WTC11 (cell line): Measurements from ENCODE around the gene AMOTL1. TPM values are rescaled to one million over a fixed set of nuclear protein-coding genes. Genes with fewer than 3 reads are reported as not detected.
A peak's percentile ranks its signal among the peaks of the same experiment; 100 is the strongest.

Experiments used
- ATAC-seq: fragments of 200-7000 bp; cut with Tn5 transposase; 2 replicates; pipeline ENCODE4 v1.10.0; 2021; ENCODE audit warnings: mild to moderate bottlenecking, moderate library complexity
- CTCF ChIA-PET: fragments of 300-600 bp; sonication (Branson Sonifier 250); formaldehyde crosslinking; loops from one replicate; lab custom pipeline; 2021; ENCODE audit warnings: antibody characterized with exemption; lab: Charles Lee
- POLR2A ChIA-PET: fragments of 350-600 bp; sonication (Branson Sonifier 250); formaldehyde crosslinking; loops from one replicate; lab custom pipeline; 2021; ENCODE audit warnings: antibody characterized with exemption; lab: Charles Lee
- DNase-seq: peaks from one replicate; pipeline ENCODE4 v3.0.0; 2021; ENCODE audit warnings: low spot score
- H3K27ac Mint-ChIP-seq: 2 replicates; pipeline ENCODE4 v1.8.0; 2021; ENCODE audit warnings: mixed read lengths
- H3K27me3 Mint-ChIP-seq: 2 replicates; pipeline ENCODE4 v1.8.0; 2021; ENCODE audit warnings: low read depth, mild to moderate bottlenecking, moderate library complexity, mixed read lengths
- H3K36me3 Mint-ChIP-seq: 2 replicates; pipeline ENCODE4 v1.8.0; 2021; ENCODE audit warnings: mixed read lengths
- H3K4me1 Mint-ChIP-seq: 2 replicates; pipeline ENCODE4 v1.8.0; 2022; ENCODE audit warnings: mixed read lengths
- H3K4me3 Mint-ChIP-seq: 2 replicates; pipeline ENCODE4 v1.8.0; 2021; ENCODE audit warnings: mild to moderate bottlenecking, moderate library complexity, mixed read lengths
- H3K9me3 Mint-ChIP-seq: 2 replicates; pipeline ENCODE4 v1.8.0; 2021; ENCODE audit warnings: mixed read lengths
- AR ChIP-seq: fragments of 250-450 bp; sonication (Bioruptor Pico); IDR thresholded peaks from 2 replicates; pipeline ENCODE4 v1.9.0; 2021; ENCODE audit warnings: mild to moderate bottlenecking
- ATF3 ChIP-seq: sonication (generic); formaldehyde crosslinking; conservative IDR thresholded peaks from 2 replicates; pipeline ENCODE4 v1.8.1; 2022; ENCODE audit warnings: mild to moderate bottlenecking, missing genetic modification reagents
- ATF6 ChIP-seq: sonication (generic); formaldehyde crosslinking; IDR thresholded peaks from 2 replicates; pipeline ENCODE4 v1.8.1; 2023; ENCODE audit warnings: mild to moderate bottlenecking, missing genetic modification reagents
- CBFB ChIP-seq: sonication (generic); formaldehyde crosslinking; IDR thresholded peaks from 2 replicates; pipeline ENCODE4 v1.8.1; 2022; ENCODE audit warnings: mild to moderate bottlenecking, low read depth, missing genetic modification reagents
- E2F4 ChIP-seq: sonication (generic); formaldehyde crosslinking; IDR thresholded peaks from 2 replicates; pipeline ENCODE4 v1.8.1; 2022; ENCODE audit warnings: low read depth, mild to moderate bottlenecking, moderate library complexity, missing genetic modification reagents, borderline replicate concordance
- ELF4 ChIP-seq: sonication (generic); formaldehyde crosslinking; IDR thresholded peaks from 2 replicates; pipeline ENCODE4 v1.8.1; 2022; ENCODE audit warnings: low read depth, mild to moderate bottlenecking, moderate library complexity, missing genetic modification reagents
- EMX1 ChIP-seq: fragments of 250-450 bp; sonication (Bioruptor Pico); IDR thresholded peaks from 2 replicates; pipeline ENCODE4 v1.8.0; 2021; ENCODE audit warnings: mild to moderate bottlenecking
- ESRRA ChIP-seq: sonication (generic); formaldehyde crosslinking; IDR thresholded peaks from 2 replicates; pipeline ENCODE4 v1.8.1; 2022; ENCODE audit warnings: mild to moderate bottlenecking, missing genetic modification reagents, borderline replicate concordance
- FOXK1 ChIP-seq: sonication (generic); formaldehyde crosslinking; IDR thresholded peaks from 2 replicates; pipeline ENCODE4 v1.8.0; 2022; ENCODE audit warnings: mild to moderate bottlenecking, moderate library complexity, missing genetic modification reagents
- HMGA2 ChIP-seq: fragments of 250-450 bp; sonication (Bioruptor Pico); IDR thresholded peaks from 2 replicates; pipeline ENCODE4 v1.4.0; 2021; ENCODE audit warnings: mild to moderate bottlenecking, moderate library complexity
- IRF2 ChIP-seq: sonication (generic); formaldehyde crosslinking; IDR thresholded peaks from 2 replicates; pipeline ENCODE4 v1.8.0; 2022; ENCODE audit warnings: low read depth, missing genetic modification reagents, borderline replicate concordance
- NFE2L1 ChIP-seq: sonication (generic); formaldehyde crosslinking; IDR thresholded peaks from 2 replicates; pipeline ENCODE4 v1.8.1; 2023; ENCODE audit warnings: missing genetic modification reagents
- NR1H2 ChIP-seq: sonication (generic); formaldehyde crosslinking; IDR thresholded peaks from 2 replicates; pipeline ENCODE4 v1.9.0; 2021; ENCODE audit warnings: mild to moderate bottlenecking, moderate library complexity, missing genetic modification reagents
- RELA ChIP-seq: sonication (generic); formaldehyde crosslinking; IDR thresholded peaks from 2 replicates; pipeline ENCODE4 v1.8.1; 2022; ENCODE audit warnings: missing genetic modification reagents, mild to moderate bottlenecking, borderline replicate concordance
- SMAD3 ChIP-seq: sonication (generic); formaldehyde crosslinking; IDR thresholded peaks from 2 replicates; pipeline ENCODE4 v1.8.0; 2022; ENCODE audit warnings: missing genetic modification reagents, mild to moderate bottlenecking, borderline replicate concordance
- ZNF416 ChIP-seq: fragments of 250-450 bp; sonication (Bioruptor Pico); IDR thresholded peaks from 2 replicates; pipeline ENCODE4 v1.9.0; 2021; ENCODE audit warnings: mild to moderate bottlenecking, inconsistent platforms
- ZNF423 ChIP-seq: fragments of 250-450 bp; sonication (Bioruptor Pico); IDR thresholded peaks from 2 replicates; pipeline ENCODE4 v2.1.2; 2022; ENCODE audit warnings: mild to moderate bottlenecking, moderate library complexity
- total RNA-seq: library from RNA; stranded (reverse); gene quantifications from 3 replicates; pipeline ENCODE4 v1.2.3, GENCODE V29; 2021
- TF ChIP-seq, protein P1 (sequence below): sonication (generic); formaldehyde crosslinking; IDR thresholded peaks from 2 replicates; pipeline ENCODE4 v1.8.1; 2022; ENCODE audit warnings: mild to moderate bottlenecking, moderate library complexity, missing genetic modification reagents
- TF ChIP-seq, protein P2 (sequence below): fragments of 250-450 bp; sonication (Bioruptor Pico); IDR thresholded peaks from 2 replicates; pipeline ENCODE4 v1.9.0; 2021; ENCODE audit warnings: moderate library complexity, mild to moderate bottlenecking, inconsistent platforms, borderline replicate concordance
- TF ChIP-seq, protein P3 (sequence below): sonication (generic); formaldehyde crosslinking; IDR thresholded peaks from 2 replicates; pipeline ENCODE4 v1.8.1; 2023; ENCODE audit warnings: mild to moderate bottlenecking, missing genetic modification reagents
- TF ChIP-seq, protein P4 (sequence below): sonication (generic); formaldehyde crosslinking; IDR thresholded peaks from 2 replicates; pipeline ENCODE4 v1.8.0; 2022; ENCODE audit warnings: mild to moderate bottlenecking, missing genetic modification reagents

Gene AMOTL1
- total RNA-seq, 1 experiment from 2014 or later = 39.8 TPM

GRCh38 chr11:94760296-94760695, 7.9 kb upstream of the AMOTL1 start:
- no peak overlapping the region for H3K4me3 Mint-ChIP-seq
- TF ChIP-seq NR1H2 (no peak), CBFB (CRISPR knock-in tag) (no peak), ZNF416 (CRISPR knock-in tag) (no peak), ZNF423 (CRISPR knock-in tag) (no peak), FOXK1 (CRISPR knock-in tag) (no peak), IRF2 (CRISPR knock-in tag) (no peak), EMX1 (no peak), ESRRA (CRISPR knock-in tag) (no peak), NFE2L1 (no peak), E2F4 (CRISPR knock-in tag) (no peak), ELF4 (no peak), AR (CRISPR knock-in tag) (no peak)
- TF ChIP-seq, protein P1, sequence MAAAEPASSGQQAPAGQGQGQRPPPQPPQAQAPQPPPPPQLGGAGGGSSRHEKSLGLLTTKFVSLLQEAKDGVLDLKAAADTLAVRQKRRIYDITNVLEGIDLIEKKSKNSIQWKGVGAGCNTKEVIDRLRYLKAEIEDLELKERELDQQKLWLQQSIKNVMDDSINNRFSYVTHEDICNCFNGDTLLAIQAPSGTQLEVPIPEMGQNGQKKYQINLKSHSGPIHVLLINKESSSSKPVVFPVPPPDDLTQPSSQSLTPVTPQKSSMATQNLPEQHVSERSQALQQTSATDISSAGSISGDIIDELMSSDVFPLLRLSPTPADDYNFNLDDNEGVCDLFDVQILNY (CRISPR knock-in tag) = no peak
- TF ChIP-seq, protein P2, sequence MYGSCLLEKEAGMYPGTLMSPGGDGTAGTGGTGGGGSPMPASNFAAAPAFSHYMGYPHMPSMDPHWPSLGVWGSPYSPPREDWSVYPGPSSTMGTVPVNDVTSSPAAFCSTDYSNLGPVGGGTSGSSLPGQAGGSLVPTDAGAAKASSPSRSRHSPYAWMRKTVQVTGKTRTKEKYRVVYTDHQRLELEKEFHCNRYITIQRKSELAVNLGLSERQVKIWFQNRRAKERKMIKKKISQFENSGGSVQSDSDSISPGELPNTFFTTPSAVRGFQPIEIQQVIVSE (CRISPR knock-in tag) = no peak
- no peak for ATAC-seq

GRCh38 chr11:94762208-94762607, 5.9 kb upstream of the AMOTL1 start:
- CTCF ChIA-PET = interaction anchor here (0.6 to 1.6 kb wide), 4 partner anchors 21 to 139 kb away, joined by 3 to 13 read pairs (median 8); no protein-coding TSS in a partner anchor
- no peaks in the 10 kb centered on the region for H3K9me3 Mint-ChIP-seq
- H3K36me3 Mint-ChIP-seq = no peaks in the 10 kb centered on the region
- POLR2A ChIA-PET = no interaction called here
- no peak overlapping the region for H3K4me3 Mint-ChIP-seq
- DNase-seq (no peak), ATAC-seq (peak; percentile 35)
- peaks cover 19% of the 10 kb centered on the region for H3K27me3 Mint-ChIP-seq
- H3K27ac Mint-ChIP-seq = no peak overlapping the region
- H3K4me1 Mint-ChIP-seq = peaks cover 30% of the 10 kb centered on the region
- TF ChIP-seq ATF6 (CRISPR knock-in tag) (no peak), AR (CRISPR knock-in tag) (no peak), SMAD3 (CRISPR knock-in tag) (no peak), ATF3 (no peak), HMGA2 (no peak), RELA (no peak)
- TF ChIP-seq, protein P3, sequence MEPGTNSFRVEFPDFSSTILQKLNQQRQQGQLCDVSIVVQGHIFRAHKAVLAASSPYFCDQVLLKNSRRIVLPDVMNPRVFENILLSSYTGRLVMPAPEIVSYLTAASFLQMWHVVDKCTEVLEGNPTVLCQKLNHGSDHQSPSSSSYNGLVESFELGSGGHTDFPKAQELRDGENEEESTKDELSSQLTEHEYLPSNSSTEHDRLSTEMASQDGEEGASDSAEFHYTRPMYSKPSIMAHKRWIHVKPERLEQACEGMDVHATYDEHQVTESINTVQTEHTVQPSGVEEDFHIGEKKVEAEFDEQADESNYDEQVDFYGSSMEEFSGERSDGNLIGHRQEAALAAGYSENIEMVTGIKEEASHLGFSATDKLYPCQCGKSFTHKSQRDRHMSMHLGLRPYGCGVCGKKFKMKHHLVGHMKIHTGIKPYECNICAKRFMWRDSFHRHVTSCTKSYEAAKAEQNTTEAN = no peak
- TF ChIP-seq, protein P4, sequence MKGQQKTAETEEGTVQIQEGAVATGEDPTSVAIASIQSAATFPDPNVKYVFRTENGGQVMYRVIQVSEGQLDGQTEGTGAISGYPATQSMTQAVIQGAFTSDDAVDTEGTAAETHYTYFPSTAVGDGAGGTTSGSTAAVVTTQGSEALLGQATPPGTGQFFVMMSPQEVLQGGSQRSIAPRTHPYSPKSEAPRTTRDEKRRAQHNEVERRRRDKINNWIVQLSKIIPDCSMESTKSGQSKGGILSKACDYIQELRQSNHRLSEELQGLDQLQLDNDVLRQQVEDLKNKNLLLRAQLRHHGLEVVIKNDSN = no peak

More at GRCh38 chr11:94760296-94760695, 7.9 kb upstream of the AMOTL1 start:
- Mint-ChIP-seq H3K4me1 (peaks cover 36% of the 10 kb centered on the region), H3K36me3 (no peaks in the 10 kb centered on the region), H3K27ac (no peak overlapping the region), H3K9me3 (no peaks in the 10 kb centered on the region), H3K27me3 (peaks cover 19% of the 10 kb centered on the region)
- no peak for DNase-seq
- ChIA-PET POLR2A (no interaction called here), CTCF (interaction anchor here (1.2 kb wide), 1 partner anchor 19 kb away, joined by 3 read pairs; no protein-coding TSS in a partner anchor)
